K562 (cell line): ENCODE measurements around the gene CREB5. TPM values are rescaled to one million over a fixed set of nuclear protein-coding genes. Genes with fewer than 3 reads are reported as not detected.

Source experiments
- ATAC-seq: fragments of 200-7000 bp; cut with Tn5 transposase; 3 replicates; pipeline ENCODE4 v1.9.1; 2020; ENCODE audit warnings: moderate library complexity
- BruUV-seq: library from RNA; stranded (reverse); fragments of 400-500 nt; replicated peaks from 2 replicates; lab custom pipeline; 2021; lab: Mats Ljungman, UMichigan
- CTCF ChIA-PET: fragments of 300-600 bp; formaldehyde crosslinking; extraction: SDS; loops from one replicate; lab custom pipeline; 2021; ENCODE audit warnings: low intra/inter-chr PET ratio; lab: Yijun Ruan, JAX
- POLR2A ChIA-PET: fragments of 300-600, 350-650 bp; sonication (Branson Sonifier 250); formaldehyde crosslinking; extraction: SDS; loops from one replicate; lab custom pipeline; 2021; ENCODE audit warnings: antibody characterized with exemption, inconsistent platforms; lab: Yijun Ruan, JAX
- DNase-seq, 4 experiments: peaks; one replicate each; pipeline versions ENCODE4 v3.0.0 to v3.0.0-alpha.2; 2011 to 2018; ENCODE audit warnings: low spot score in 3 of 4, mixed read lengths in 3 of 4; ENCODE audit errors: extremely low read depth in 1 of 4
- FAIRE-seq: peaks from 2 replicates; lab custom pipeline; 2011; peaks lifted over from hg19 to GRCh38; lab: Jason Lieb, UNC
- H2AFZ ChIP-seq: 2 replicates; pipeline ENCODE4 v1.6.0; 2011; ENCODE audit warnings: low read depth, low read length, control low read depth, inconsistent platforms
- H3K27ac ChIP-seq: fragments of 200-600 bp; 3 replicates; pipeline ENCODE4 v1.8.0; 2011; ENCODE audit warnings: low read depth, mild to moderate bottlenecking, control low read depth, inconsistent platforms, low read length, moderate library complexity, mixed read lengths; ENCODE audit errors: extremely low read depth
- H3K27me3 ChIP-seq, 2 experiments: fragments of 300-600 bp in 1 of 2; 2 replicates in 1 of 2; 3 replicates in 1 of 2; pipeline versions ENCODE4 v1.6.0 to v1.8.0; 2011; ENCODE audit warnings: inconsistent platforms in 2 of 2, low read length in 2 of 2, mild to moderate bottlenecking in 1 of 2, mixed read lengths in 1 of 2, moderate library complexity in 1 of 2; ENCODE audit not compliant: control insufficient read depth in 2 of 2, insufficient read depth in 2 of 2
- H3K36me3 ChIP-seq: fragments of 300-600 bp; 3 replicates; pipeline ENCODE4 v1.8.0; 2011; ENCODE audit warnings: mild to moderate bottlenecking, low read length, inconsistent platforms; ENCODE audit not compliant: control insufficient read depth, insufficient read depth
- H3K4me1 ChIP-seq, 2 experiments: fragments of 200-600 bp in 1 of 2; replicated peaks in 1 of 2; 2 replicates in 1 of 2; 3 replicates in 1 of 2; pipeline versions ENCODE4 v1.5.1 to v1.8.0; 2011; ENCODE audit warnings: inconsistent platforms in 2 of 2, low read length in 2 of 2, mild to moderate bottlenecking in 1 of 2, mixed read lengths in 1 of 2, moderate library complexity in 1 of 2; ENCODE audit not compliant: control insufficient read depth in 2 of 2, insufficient read depth in 2 of 2
- H3K4me2 ChIP-seq: 2 replicates; pipeline ENCODE4 v1.6.1; 2011; ENCODE audit warnings: low read length, control low read depth, inconsistent platforms, mixed read lengths; ENCODE audit not compliant: insufficient read depth
- H3K4me3 ChIP-seq: fragments of 200-600 bp; sonication (generic), shearing (Covaris generic); 2 replicates; pipeline ENCODE4 v1.5.1; 2016; ENCODE audit warnings: control low read depth, inconsistent platforms
- H3K79me2 ChIP-seq: fragments of 200-600 bp; 3 replicates; pipeline ENCODE4 v1.8.0; 2011; ENCODE audit warnings: low read length, inconsistent platforms; ENCODE audit not compliant: control insufficient read depth, insufficient read depth
- H3K9ac ChIP-seq, 2 experiments: 2 replicates each; pipeline versions ENCODE4 v1.6.0 to v1.6.1; 2011; ENCODE audit warnings: low read depth in 2 of 2, low read length in 2 of 2, control low read depth in 1 of 2, inconsistent platforms in 1 of 2, mild to moderate bottlenecking in 1 of 2, mixed read lengths in 1 of 2; ENCODE audit not compliant: insufficient read depth in 1 of 2
- H3K9me1 ChIP-seq: one replicate; pipeline ENCODE4 v1.6.0; 2011; ENCODE audit warnings: inconsistent platforms, mild to moderate bottlenecking, low read length, moderate library complexity; ENCODE audit not compliant: control insufficient read depth, insufficient read depth
- H3K9me3 ChIP-seq: replicated peaks from 2 replicates; pipeline ENCODE4 v1.5.1; 2011; ENCODE audit warnings: low read depth, low read length, inconsistent platforms; ENCODE audit not compliant: control insufficient read depth, insufficient read depth
- H4K20me1 ChIP-seq: replicated peaks from 2 replicates; pipeline ENCODE4 v1.6.1; 2011; ENCODE audit warnings: low read length, inconsistent platforms, mixed read lengths; ENCODE audit not compliant: control insufficient read depth, insufficient read depth
- HMGXB4 ChIP-seq: sonication (generic); formaldehyde crosslinking; IDR thresholded peaks from 2 replicates; pipeline ENCODE4 v1.8.1; 2023; ENCODE audit warnings: mild to moderate bottlenecking, missing genetic modification reagents
- PKNOX1 ChIP-seq: fragments of 450-650 bp; IDR thresholded peaks from 2 replicates; pipeline ENCODE4 v1.6.1; 2016
- RFX1 ChIP-seq: fragments of 450-650 bp; IDR thresholded peaks from 2 replicates; pipeline ENCODE4 v1.6.1; 2016; ENCODE audit warnings: mild to moderate bottlenecking, moderate library complexity
- ZNF695 ChIP-seq: fragments of 450-650 bp; formaldehyde crosslinking; IDR thresholded peaks from 2 replicates; pipeline ENCODE4 v1.4.0; 2020; ENCODE audit warnings: mild to moderate bottlenecking, moderate library complexity
- WGBS: fragments of 100-300 bp; shearing (Covaris generic); methylation state at CpG from one replicate; pipeline ENCODE4 v1.1.6; 2016; ENCODE audit warnings: low coverage, mixed read lengths; ENCODE audit not compliant: insufficient coverage; ENCODE audit errors: missing lambda C conversion rate; 5-methylcytosine and 5-hydroxymethylcytosine counted together
- in situ Hi-C: fragments of 300-500 bp; cut with MboI; formaldehyde crosslinking; loops from 4 replicates; pipeline ENCODE4 v1.15.0; 2018; ENCODE audit warnings: inconsistent platforms, mixed read lengths
- intact Hi-C: fragments of 100-400 bp; cut with micrococcal nuclease; formaldehyde crosslinking; loops from 2 replicates; pipeline ENCODE4 v1.14.2; 2022
- polyA plus RNA-seq, 8 experiments: library from polyadenylated mRNA; depleted of rRNA in 4 of 8; stranded (reverse) in 5 of 8; unstranded in 3 of 8; fragments of >200 nt; fragmentation: Nextera tagmentation in 2 of 8; fragmentation: Illumina TruSeq in 1 of 8; extraction: Ambion mirVana in 2 of 8; extraction: Trizol in 1 of 8; gene quantifications; 2 replicates each; pipeline versions ENCODE4 v1.2.1 to v1.2.3, GENCODE V29; 2011 to 2014; ENCODE audit warnings: inconsistent platforms in 1 of 8, missing spikeins in 1 of 8
- total RNA-seq, 7 experiments: library from RNA; depleted of rRNA in 6 of 7; stranded (reverse); fragments of >200 nt in 6 of 7; fragmentation: Illumina TruSeq in 2 of 7; extraction: Trizol in 2 of 7; gene quantifications; 2 replicates each; pipeline versions ENCODE4 v1.2.1 to v1.2.3, GENCODE V29; 2011 to 2021; ENCODE audit warnings: low replicate concordance in 1 of 7
- TF ChIP-seq, protein P1 (sequence below): fragments of 200-800 bp; sonication (Bioruptor generic); IDR thresholded peaks from 2 replicates; pipeline ENCODE4 v1.6.1; 2017; ENCODE audit warnings: missing genetic modification characterization, missing compliant biosample characterization
- TF ChIP-seq, protein P2 (sequence below): fragments of 450-650 bp; IDR thresholded peaks from 2 replicates; pipeline ENCODE4 v1.6.1; 2016; ENCODE audit warnings: low read depth

CREB5 gene
- total and polyA plus RNA-seq, 9 of the 15 experiments (the other 6 are each of a cell fraction or from before 2014, with no cell fraction given), result 0.33 to 6.4 (median 1.8) TPM

GRCh38 chr7:28707291-28707690, 295.0 kb downstream of the CREB5 start (continued):
- no peak for TF ChIP-seq PKNOX1

DNA sequence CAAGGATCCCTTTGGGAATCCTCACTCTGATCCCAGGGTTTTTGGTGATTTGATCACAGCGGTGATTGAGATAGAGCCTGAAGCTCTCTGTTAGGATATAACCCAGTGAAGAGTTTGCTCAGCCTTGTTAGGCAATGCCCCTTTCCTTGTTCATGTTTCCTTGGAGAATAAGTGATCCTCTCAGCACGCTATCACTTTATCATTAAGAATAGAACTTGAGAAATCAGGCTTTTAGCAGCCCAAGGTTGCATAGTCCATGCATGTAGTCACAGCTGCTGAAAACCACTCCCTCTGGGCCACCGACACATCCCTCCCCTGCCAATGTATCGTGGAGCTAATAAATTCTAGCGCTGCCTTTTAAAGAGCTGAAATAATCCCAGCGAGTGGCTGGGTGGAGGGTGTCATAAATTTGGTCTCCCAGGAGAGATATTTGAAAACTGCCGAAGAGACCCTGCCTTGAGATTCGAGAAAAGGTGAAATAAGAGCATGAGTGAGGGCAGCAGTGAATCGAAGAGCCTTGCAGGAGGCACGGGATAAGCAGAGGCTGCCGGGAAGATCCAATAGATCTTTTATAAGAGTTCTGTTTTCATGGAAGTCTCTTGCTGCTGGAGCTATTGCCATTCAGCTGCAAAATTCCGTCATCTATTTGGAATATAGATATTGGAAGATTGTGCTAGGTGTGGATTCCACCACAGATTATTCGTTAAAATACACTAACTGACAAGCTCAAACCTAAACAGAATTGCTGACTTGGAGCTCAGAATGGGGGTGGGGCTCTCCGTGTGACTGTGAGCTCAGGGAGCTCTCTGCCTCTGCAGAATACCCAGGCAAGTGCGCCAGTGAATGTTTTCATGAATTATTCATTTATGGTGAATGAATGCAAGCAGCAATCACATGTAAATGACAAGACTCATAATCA, 296.0 kb downstream of the CREB5 start:
- Histone ChIP-seq H3K4me2 (no peak overlapping the region), H3K9me3 (no peaks in the 10 kb centered on the region), H3K27ac (no peak overlapping the region), H3K36me3 (no peaks in the 10 kb centered on the region), H3K4me1 (no peaks in the 10 kb centered on the region), H3K79me2 (no peaks in the 10 kb centered on the region), H4K20me1 (peaks cover 7% of the 10 kb centered on the region; the same call in 1 of the 2 replicates), H3K9ac (no peak overlapping the region), H2AFZ (no peak overlapping the region), H3K27me3 (no peaks in the 10 kb centered on the region; a peak in 1 of 5 replicates), H3K4me3 (no peak overlapping the region), H3K9me1 (no peaks in the 10 kb centered on the region)
- FAIRE-seq (no peak), ATAC-seq (no peak), DNase-seq (no peak)
- intact Hi-C loops, result no loop called here
- POLR2A ChIA-PET, result no interaction called here
- in situ Hi-C loops, result no loop called here
- CTCF ChIA-PET, result no interaction called here
- no TSS peak for BruUV-seq
- 4% methylated on average over 15 of the region's 15 CpGs for WGBS
- TF ChIP-seq HMGXB4 (CRISPR knock-in tag), result no peak
- TF ChIP-seq, protein P1, sequence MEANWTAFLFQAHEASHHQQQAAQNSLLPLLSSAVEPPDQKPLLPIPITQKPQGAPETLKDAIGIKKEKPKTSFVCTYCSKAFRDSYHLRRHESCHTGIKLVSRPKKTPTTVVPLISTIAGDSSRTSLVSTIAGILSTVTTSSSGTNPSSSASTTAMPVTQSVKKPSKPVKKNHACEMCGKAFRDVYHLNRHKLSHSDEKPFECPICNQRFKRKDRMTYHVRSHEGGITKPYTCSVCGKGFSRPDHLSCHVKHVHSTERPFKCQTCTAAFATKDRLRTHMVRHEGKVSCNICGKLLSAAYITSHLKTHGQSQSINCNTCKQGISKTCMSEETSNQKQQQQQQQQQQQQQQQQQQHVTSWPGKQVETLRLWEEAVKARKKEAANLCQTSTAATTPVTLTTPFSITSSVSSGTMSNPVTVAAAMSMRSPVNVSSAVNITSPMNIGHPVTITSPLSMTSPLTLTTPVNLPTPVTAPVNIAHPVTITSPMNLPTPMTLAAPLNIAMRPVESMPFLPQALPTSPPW (CRISPR knock-in tag), result no peak
- TF ChIP-seq ZNF695 (CRISPR knock-in tag), result no peak
- no peak for TF ChIP-seq RFX1
- TF ChIP-seq, protein P2, sequence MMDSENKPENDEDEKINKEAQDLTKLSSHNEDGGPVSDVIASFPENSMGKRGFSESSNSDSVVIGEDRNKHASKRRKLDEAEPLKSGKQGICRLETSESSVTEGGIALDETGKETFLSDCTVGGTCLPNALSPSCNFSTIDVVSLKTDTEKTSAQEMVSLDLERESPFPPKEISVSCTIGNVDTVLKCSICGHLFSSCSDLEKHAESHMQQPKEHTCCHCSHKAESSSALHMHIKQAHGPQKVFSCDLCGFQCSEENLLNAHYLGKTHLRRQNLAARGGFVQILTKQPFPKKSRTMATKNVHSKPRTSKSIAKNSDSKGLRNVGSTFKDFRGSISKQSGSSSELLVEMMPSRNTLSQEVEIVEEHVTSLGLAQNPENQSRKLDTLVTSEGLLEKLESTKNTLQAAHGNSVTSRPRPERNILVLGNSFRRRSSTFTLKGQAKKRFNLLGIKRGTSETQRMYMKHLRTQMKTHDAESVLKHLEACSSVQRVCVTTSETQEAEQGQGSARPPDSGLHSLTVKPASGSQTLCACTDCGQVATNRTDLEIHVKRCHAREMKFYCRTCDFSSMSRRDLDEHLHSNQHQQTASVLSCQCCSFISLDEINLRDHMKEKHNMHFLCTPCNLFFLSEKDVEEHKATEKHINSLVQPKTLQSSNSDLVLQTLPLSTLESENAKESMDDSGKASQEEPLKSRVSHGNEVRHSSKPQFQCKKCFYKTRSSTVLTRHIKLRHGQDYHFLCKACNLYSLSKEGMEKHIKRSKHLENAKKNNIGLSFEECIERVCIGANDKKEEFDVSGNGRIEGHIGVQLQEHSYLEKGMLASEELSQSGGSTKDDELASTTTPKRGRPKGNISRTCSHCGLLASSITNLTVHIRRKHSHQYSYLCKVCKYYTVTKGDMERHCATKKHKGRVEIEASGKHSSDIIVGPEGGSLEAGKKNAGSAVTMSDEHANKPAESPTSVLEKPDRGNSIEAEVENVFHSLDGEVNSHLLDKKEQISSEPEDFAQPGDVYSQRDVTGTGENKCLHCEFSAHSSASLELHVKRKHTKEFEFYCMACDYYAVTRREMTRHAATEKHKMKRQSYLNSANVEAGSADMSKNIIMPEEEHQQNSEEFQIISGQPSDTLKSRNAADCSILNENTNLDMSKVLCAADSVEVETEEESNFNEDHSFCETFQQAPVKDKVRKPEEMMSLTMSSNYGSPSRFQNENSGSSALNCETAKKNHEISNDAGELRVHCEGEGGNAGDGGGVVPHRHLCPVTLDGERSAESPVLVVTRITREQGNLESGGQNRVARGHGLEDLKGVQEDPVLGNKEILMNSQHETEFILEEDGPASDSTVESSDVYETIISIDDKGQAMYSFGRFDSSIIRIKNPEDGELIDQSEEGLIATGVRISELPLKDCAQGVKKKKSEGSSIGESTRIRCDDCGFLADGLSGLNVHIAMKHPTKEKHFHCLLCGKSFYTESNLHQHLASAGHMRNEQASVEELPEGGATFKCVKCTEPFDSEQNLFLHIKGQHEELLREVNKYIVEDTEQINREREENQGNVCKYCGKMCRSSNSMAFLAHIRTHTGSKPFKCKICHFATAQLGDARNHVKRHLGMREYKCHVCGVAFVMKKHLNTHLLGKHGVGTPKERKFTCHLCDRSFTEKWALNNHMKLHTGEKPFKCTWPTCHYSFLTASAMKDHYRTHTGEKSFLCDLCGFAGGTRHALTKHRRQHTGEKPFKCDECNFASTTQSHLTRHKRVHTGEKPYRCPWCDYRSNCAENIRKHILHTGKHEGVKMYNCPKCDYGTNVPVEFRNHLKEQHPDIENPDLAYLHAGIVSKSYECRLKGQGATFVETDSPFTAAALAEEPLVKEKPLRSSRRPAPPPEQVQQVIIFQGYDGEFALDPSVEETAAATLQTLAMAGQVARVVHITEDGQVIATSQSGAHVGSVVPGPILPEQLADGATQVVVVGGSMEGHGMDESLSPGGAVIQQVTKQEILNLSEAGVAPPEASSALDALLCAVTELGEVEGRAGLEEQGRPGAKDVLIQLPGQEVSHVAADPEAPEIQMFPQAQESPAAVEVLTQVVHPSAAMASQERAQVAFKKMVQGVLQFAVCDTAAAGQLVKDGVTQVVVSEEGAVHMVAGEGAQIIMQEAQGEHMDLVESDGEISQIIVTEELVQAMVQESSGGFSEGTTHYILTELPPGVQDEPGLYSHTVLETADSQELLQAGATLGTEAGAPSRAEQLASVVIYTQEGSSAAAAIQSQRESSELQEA, result no peak
